Activated T-cell treated with anti-CD3 and anti-CD28 coated beads for 24 hours (primary cell): ENCODE data around the gene MTMR1.
A peak's percentile ranks its signal among the peaks of the same experiment; 100 is the strongest.

Experiments used
- DNase-seq: peaks from one replicate; pipeline ENCODE4 v3.0.0-alpha.2; 2020; ENCODE audit warnings: low read depth

MTMR1 gene

DNA sequence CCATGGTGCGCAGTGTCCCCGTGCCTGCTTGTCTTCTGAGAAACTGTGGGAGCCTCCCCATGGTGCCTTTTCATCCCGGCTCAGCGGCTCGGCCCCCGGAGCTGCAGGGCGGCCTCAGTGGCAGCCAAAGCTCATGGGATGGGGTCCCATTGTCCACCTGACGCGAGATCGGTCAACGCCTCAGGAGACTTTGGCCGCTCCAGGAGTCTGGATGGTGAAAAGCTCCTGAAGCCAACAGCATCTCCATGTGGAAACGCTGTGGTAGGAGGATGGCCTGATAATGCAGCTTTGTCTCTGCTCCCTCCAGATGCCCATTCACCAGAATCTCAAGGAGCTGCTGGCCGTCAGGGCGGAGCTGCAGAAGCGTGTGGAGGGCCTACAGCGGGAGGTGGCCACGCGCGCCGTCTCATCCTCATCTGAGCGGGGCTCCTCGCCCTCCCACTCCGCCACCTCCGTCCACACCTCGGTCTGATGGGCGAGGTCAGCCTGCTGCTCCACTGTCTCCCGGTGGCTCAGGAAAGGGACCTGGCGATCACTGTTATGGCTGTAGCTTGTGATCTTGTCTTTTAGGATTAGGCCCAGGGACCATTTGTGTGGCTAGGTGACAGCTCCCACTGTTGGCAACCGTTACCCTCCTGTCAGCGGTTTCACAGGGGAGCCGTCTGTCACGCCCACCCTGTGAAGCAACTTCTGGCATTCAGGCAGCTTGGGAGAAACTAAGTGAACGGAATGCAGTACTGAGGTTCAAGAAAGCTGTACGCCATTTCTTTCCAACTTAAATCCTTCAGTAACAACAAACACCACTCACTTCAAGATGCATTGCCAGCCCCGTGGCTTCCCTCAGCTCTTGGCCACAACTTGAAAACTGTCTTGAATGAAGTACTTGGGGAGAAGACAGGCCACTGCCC lies 69.3 kb downstream of the MTMR1 start:
- DNase-seq: no peak

DNA sequence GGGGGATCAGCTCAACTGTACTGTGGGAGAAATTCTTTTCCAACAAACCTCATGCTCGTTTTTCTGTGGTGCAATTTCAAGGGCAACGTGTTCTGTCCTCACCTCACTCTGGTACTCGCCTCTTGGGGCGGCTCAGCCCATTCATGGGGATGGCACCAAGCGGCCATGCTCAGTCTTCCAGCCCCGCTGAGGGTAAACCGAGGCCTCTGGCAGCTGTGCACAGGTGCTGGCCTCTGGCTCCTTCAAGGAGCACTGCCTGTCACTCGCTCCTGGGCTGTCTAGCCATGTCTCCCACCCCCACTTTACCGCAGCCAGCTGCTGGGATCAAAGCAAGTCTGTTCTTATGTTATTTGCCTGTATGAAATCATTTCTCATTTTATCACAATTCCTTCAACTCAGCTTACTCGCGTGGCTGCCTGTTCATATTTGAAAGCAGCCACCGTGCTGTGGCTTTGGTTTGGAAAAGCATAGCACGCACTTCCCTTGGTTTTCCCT lies 70.2 kb downstream of the MTMR1 start:
- DNase-seq: no peak

DNA sequence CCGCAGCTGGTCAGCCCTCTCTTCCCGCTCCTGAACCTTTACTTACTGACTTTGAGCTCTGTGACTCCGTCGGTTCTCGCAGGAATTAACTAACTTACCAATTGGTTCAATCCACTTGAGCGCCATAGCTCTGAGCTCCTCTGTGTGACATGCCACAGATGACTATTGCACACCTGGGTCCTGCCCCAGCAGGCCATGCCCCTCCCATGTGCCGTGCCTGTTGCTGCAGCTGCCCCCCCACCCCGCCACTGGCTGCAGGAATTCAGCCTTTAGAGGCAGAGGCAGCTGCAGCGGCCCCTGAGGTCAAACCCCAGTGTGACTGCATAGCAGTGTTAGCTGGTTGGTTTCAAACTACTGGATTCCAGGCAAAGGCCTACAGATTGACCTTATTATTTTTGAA lies 70.6 kb downstream of the MTMR1 start:
- DNase-seq: no peak

DNA sequence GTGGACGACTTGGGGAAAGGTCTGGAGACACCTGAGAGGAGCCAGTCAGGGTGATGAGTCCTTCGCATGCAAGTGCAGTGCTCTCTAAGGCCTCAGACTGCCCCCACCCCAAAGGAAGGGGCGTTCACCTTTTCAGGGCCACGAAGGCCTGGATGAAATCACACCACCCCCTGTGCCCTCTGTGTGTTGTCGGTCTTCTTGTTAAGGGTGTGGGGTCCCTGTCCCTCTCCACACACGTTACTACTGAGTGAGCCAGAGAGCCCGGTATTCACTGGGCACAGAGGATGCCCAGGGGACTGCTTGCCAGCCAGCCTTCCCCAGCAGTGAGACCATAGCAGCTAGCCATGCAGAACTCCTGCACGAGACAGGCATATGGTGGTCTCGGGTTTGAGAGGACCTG lies 72.0 kb downstream of the MTMR1 start:
- no peak for DNase-seq

DNA sequence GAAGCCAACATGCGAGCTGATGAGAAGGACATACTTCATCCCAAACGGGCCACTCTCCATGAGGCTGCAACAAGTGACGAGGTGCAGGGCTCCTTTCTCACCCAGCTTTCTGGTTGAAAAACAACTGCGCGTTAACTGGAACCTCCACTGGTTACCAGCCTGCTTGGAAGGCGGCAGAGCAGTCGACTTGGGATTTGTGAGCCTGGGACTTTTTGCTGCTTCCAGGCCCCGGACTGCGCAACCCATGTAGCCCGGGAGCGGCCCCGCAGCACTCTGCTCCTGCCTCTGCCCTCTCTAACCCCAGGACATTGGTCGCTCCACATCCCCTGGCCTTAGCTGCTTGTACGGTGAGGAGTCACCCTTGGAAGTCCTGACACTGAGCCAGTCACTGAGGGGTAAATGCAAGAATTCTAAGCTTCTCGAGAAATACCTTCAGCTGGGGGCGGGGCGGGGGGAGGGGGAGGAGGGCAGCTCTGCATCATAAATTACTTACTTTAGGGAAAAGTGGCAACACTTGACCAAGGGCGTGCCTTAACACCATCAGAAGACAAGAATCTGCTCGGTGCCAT lies 72.7 kb downstream of the MTMR1 start:
- DNase-seq: no peak

DNA sequence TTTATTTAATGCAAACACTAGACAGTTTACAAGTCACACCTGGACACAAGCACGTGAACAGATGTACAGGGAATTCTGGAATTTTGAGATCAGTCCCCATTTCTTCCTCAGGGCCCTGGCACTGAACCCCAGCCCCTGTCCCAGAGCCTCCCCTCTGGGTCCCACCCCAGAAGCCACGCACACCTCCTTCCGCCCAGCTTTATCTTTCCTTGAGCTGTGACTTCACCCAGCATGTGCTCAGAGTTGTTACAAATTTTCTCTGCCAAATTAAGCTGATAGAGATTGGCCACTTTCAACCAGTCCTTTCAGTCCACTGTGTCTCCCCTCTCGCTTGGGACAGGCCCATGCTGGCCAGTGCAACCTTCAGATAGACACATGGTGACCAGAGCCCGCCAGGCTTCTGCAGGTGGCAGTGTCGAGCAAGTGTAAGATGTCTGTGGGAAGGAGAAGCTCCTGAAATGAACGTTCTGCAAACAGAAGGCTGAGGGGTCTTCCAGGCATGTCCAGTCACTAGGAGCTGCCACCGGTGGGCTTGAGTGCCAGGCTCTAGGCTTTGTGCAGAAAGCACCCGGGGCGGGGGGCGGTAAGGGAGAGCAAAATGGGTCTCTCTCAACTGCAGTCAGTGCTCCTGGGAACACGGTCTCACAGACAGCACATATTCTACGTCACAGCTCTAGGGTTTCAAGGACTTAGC lies 73.3 kb downstream of the MTMR1 start:
- no peak for DNase-seq

DNA sequence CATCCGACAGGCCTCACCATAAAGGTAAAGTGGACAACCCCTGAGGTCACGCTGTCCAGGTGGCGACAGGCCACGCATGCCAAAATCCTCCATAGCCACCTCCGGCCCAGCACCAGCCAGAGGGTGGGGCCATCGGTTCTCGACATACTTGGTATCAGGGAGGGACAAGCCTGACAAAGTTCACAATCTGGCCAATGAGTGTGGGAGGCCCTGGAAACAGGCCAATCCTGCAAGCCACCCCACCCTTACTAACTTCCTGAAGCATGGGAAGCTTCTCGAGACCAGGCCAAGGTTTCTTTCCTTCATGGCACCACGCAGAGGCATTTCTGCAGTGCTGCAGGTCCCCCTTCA lies 73.8 kb downstream of the MTMR1 start:
- DNase-seq: no peak

DNA sequence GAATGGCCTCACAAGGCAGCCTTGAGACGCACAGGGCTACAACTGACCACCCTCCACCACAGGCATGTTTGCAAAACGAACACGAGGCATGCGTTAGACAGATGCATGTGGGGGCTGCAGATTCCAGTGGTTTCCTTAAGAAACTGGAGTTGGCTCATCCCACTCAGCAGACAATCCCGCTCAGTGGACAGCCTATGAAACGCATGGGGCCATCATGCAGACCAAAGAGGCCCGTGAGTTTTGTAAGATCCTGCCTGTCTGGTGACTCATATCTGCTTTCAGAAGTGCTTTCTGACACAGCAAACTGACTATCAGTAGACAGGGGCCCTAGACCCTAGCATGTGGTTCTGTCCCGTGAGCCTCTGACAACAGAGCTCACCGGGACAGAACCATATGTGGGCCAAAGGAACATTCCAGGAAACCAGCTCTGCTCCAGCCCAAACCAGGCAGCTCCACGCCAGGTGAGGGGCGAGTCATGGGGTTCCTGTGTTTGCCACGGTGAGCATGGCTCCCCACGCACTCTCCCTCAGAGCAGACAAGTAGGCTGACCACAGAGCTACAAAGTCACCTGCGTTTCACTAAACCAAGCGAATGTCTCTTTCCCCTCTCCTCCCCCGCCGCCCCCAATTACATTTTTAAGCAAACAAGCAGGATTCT lies 74.4 kb downstream of the MTMR1 start:
- DNase-seq: peak; percentile 1

DNA sequence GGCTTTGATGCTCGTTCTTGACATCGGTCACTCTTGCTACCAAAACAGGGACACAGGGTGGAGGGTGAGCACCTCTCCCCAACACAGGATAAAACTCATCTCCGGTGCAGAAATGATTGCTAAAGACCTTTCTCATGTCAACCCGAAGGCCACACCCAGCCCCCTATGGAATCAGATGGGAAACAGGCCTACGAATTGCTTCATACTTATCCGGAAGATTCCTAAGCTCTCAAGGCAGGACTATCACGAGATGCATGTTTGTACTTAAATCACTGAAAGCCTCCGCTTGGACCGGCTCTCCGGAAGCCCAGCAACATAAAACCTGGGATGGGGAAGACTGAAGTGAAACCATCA lies 74.9 kb downstream of the MTMR1 start:
- no peak for DNase-seq

DNA sequence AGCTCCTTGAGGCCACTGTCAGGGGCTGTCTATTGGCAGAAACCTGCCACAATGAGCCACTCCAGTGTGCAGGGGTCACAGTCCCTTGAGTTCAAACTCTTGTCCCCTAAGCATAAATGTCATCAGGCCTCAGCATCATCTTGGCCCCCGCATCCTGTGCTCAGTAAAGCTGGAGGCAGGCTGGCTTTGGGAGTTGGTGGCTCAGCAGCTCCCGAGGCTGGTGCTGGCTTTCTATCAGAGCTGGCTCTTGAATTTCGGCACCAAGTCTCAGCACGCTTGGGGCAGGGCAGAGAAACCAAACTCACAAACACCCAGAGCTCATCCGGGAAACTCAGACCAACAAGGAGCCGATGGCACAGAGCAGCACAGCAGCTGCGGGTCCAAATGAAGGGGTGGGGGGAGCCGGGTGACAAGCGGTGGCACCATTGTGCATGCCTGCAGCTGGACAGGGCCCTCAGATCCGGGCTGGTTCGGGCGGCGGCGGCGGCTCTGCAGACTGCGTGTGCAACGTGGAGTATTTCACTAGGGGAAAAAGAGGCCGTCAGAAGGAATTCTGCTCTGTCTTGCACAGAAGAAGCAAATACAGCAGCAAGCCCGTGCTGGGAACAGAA lies 75.5 kb downstream of the MTMR1 start:
- DNase-seq: no peak

DNA sequence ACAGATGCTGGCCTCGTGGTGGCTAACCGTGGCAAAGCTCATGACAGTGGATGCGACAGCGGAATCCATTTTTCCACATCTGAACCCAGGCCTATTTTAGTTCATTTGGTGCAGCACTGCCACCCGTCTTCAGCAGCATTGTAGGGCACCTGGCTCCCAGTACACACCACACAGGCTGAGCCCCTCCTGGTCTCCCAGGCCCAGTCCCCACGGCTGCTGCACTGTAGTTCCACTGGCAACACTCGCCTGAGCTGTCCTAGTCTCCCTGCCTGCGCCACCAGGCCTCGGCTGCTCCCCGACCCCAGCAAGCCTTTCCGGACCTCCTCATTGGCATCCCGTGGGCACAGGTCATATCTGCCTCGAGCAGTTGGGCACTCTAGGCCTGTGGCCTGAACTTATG lies 76.2 kb downstream of the MTMR1 start:
- DNase-seq: no peak

DNA sequence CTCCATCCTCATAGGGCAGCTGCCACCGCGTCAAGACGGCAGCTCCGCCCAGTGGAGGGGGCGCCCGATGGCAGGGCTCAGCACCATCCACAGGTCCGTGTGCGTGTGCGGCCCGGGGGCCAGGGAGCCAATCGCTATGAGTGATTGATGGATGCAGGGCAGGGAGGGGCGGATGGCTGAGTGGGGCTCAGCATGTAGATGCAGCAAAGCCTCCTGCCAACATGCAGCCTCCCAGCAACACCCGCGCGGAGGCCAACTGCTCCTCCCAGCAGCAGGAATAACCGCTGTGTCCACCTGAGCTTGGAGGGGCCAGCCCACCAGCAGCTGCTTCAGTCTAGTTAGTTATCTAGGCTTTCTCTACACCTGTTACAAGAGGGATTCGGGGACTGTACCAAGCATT lies 77.4 kb downstream of the MTMR1 start:
- DNase-seq: no peak

DNA sequence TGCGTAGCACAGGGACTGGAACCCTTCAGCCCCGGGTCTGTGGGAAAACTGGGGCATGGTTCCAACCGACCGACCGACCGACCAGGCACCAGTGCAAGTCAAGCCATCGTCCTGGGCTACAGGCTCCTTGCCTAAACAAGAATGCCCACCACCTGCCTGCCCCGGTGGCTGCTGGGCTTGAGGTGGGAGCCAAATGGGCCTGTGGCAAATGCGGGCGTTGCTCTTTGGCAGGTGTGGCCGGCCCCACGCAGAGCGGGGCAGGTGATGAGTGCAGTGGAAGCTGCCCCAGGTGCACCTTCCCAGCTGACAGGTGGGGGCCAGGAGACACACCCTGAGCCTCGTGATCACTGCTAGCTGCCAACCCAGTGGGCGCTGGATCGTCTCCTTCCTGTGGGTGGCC lies 77.9 kb downstream of the MTMR1 start:
- DNase-seq: no peak

DNA sequence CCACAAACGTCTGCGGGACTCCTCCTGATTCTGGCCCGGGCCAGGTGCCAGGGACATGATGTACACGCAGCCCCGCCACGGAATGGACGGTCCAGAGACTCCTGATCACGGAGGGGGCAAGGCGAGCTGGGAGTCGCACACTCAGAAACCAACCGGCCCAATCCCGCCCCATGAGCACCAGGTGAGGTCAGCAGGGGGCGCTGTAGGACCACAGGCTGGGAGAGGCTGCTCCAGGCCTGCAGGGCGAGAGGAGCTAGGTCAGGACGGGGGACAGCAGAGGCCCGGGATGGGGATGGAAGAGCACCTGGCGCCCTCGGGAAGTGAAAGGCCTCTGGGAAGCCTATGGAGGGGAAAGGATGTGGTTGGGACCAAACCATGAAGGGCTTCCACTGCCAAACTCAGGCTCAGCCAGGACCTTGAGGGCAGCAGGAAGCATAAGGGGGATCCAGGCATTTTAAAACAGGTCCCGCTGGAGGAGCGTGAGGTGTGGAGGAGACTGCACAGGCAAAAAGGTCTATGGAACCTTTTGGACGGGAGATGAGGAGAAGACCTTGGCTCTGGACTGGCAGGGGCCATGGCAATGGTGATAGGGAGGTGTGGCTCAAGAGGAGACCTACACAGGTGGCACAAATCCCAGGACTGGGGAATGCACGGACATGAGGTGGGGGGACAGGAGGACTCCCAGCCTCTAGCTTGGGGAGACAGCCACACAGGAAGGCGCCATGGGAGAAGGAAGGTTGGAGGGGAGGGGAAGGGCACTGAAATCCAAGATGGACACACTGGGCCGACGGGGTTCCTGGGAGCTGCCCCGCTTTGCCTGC lies 79.2 kb downstream of the MTMR1 start:
- DNase-seq: peak; percentile 66

DNA sequence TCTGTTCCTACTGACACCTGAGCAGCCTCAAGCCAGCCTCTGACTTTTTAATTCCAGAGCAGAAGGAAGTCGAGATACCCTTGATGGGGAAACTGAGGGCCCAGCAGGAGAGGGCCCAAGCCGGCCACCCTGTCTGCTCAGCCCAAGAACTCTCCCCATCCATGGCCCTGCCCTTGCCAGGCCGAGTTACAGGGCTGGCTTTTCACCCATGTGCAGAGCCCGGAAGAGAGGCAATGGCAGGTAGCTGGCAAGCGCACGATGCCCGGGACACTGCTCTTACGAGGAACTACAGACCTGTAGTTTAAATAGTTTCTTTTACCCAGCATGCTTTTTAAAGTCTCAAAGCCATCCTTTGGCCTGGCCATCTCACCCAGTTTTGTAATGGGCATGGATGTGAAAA lies 79.9 kb downstream of the MTMR1 start:
- DNase-seq: no peak

DNA sequence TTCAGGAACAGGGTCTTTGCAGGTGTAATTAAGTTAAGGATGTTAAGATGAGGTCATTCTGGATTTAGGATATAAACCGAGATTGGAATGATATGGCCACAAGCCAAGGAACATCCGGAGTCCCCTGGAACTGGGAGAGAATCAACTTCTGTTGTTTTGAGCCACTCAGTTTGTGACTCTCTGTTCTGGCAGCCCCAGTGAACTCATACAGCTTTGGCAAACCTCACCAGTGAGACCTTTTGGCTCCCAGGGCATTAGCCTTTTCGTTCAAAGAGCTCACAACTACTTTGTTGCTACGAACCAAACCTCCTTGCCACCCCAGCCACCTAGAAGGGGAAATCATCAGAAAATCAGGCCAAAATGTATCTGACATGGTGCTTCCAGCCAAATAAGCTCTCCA lies 80.4 kb downstream of the MTMR1 start:
- no peak for DNase-seq

DNA sequence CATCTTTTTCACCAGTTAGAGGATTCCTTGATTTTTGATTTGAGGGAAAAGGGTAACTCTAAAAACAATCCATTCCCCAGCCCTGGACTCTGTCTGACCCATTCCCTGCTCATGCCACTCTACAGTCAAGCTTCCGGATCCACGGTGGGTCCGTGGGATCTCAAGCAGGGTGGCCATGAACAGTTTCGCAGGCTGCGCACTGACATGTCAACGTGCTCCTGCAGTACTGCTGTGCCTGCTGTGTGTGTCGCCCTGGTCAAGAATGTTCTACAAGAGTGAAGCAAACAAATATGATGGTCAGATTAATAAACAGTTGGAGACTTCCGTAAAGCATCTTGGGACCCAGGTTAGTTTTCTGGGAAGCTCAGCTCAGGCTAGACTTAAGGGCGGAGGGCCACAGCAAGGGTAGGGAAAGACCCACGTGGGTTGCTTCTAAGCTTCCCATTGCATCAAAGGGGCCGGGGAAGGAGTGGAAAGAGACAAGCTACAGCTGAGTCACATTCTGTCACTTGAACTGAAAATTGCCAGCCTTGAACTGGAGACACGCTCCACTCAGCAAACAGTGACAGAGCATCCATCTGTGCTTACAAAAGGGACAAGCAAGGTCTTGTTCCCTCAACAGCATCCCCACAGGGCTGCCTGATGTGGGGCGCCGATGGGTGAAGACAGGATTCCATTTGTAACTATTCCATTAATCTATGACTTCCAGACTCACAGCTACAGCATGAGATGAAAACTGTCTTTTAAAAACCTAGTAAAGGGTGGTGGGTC lies 81.8 kb downstream of the MTMR1 start:
- DNase-seq: no peak

DNA sequence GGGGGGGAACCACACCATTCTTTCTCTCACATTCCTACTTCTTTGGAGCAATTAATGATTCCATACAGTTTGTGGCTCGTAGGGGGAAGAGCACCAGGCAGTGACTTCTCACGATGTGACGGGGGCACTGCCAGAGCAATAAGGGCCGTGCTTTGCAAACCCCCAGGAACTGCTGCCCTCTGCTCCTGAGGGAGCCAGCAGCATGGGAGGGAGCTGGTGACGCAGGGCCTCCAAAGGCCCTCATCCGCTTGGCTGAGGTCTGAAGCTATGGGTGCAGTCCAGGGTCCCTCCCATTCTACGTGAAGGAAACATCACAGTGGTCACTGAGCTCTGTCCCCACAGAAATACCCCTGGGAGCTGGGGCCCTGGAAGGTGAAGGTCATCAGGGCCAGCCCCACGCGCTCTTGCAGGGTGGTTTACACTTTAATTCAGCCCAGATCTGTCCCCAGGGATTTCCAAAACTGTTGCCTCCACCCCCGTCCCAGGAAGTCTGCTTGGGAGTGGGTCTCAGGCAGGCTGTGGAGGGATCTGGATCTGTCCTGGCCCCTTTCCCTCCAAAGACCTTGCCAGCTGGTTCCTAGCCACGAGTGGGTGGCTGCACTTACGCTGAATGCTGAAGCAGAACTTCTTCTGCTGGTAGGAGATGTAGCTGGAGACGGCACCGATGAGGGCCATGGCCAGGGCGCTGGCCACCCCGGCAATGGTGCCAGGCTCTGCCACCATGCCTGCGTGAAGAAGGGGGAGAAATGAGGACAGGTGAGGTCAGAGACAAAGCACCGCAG lies 82.6 kb downstream of the MTMR1 start:
- no peak for DNase-seq

DNA sequence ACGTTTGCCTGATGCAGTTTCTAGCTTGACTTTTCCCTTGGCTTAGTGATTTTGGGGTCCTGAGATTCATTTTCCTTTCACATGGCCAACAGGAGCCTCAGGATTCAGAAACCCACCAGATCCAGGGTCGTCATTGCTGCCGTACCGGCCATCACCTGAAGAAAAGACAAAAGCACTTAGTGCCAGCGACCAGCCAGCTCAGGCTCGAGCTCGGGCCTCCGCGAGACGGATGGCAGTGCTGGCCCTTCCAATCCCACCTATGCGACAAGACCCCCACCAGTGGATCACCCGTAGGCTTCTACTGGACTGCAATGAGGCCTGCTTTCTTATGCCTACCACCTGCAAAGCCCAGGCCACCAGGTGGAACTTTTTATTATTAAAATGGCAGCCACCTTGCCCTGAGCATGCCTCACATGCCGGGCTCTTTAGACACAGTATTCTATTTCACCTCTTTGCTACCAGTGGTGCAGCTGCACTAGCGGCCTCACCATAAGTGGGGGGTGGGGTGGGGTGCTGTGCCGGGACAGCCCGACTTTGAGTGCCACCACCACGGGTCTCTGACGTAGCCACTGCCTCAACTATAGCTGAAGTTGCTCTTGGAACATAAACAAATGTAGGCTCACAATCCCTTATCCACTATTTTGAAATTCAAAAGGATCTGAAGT lies 84.3 kb downstream of the MTMR1 start:
- DNase-seq: no peak
